NB4 (cell line): ENCODE results near the gene PDGFD.

Experiments used
- CTCF ChIP-seq: IDR thresholded peaks from one replicate; pipeline ENCODE4 v1.5.1; 2012; ENCODE audit warnings: low read depth, low read length
- MYC ChIP-seq: IDR thresholded peaks from 2 replicates; pipeline ENCODE4 v1.6.1; 2011; ENCODE audit warnings: low read depth, low read length
- POLR2A ChIP-seq: IDR thresholded peaks from 2 replicates; pipeline ENCODE4 v1.6.1; 2011; ENCODE audit warnings: mild to moderate bottlenecking; ENCODE audit not compliant: insufficient read length; ENCODE audit errors: extremely low read depth
- TF ChIP-seq, protein P1 (sequence below): IDR thresholded peaks from 2 replicates; pipeline ENCODE4 v1.6.1; 2011; ENCODE audit warnings: low read depth, low read length

GRCh38 chr11:103883291-103883690, 280.7 kb downstream of the PDGFD start:
- TF ChIP-seq, protein P1, sequence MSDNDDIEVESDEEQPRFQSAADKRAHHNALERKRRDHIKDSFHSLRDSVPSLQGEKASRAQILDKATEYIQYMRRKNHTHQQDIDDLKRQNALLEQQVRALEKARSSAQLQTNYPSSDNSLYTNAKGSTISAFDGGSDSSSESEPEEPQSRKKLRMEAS: no peak
- TF ChIP-seq POLR2A: no peak
- TF ChIP-seq CTCF: no peak
- no peak for TF ChIP-seq MYC
